PC-3 (cell line): ENCODE data around the gene MKRN2. TPM values are rescaled to one million over a fixed set of nuclear protein-coding genes. Genes with fewer than 3 reads are reported as not detected.

Experiments used
- ATAC-seq: fragments of 200-7000 bp; cut with Tn5 transposase; 2 replicates; pipeline ENCODE4 v1.9.1; 2020; ENCODE audit warnings: mild to moderate bottlenecking, moderate library complexity
- BruUV-seq: library from RNA; stranded (reverse); fragments of 400-500 nt; replicated peaks from 2 replicates; lab custom pipeline; 2021; lab: Mats Ljungman, UMichigan
- CTCF ChIA-PET: fragments of 300-600 bp; sonication (Branson Sonifier 250); formaldehyde crosslinking; loops from one replicate; lab custom pipeline; 2022; ENCODE audit warnings: antibody characterized with exemption; lab: Charles Lee
- POLR2A ChIA-PET: fragments of 300-600 bp; sonication (Branson Sonifier 250); formaldehyde crosslinking; loops from one replicate; lab custom pipeline; 2022; ENCODE audit warnings: antibody characterized with exemption; ENCODE audit not compliant: unreplicated experiment; lab: Charles Lee
- DNase-seq: peaks from one replicate; pipeline ENCODE4 v3.0.0-alpha.2; 2015
- H2AFZ ChIP-seq: fragments of 300-600 bp; sonication (generic); 2 replicates; pipeline ENCODE4 v1.6.0; 2016; ENCODE audit warnings: antibody characterized with exemption, low read length
- H3F3A ChIP-seq: fragments of 300-600 bp; sonication (generic); one replicate; pipeline ENCODE4 v1.6.0; 2017; ENCODE audit warnings: antibody characterized with exemption, low read length, control low read depth, mild to moderate bottlenecking; ENCODE audit not compliant: unreplicated experiment
- H3K27ac ChIP-seq: fragments of 300-600 bp; sonication (generic); 2 replicates; pipeline ENCODE4 v1.5.1; 2016; ENCODE audit warnings: mild to moderate bottlenecking, low read length
- H3K27me3 ChIP-seq: fragments of 300-600 bp; sonication (generic); 2 replicates; pipeline ENCODE4 v1.6.1; 2016; ENCODE audit warnings: low read length, mixed read lengths
- H3K36me3 ChIP-seq: fragments of 300-600 bp; sonication (generic); 2 replicates; pipeline ENCODE4 v1.6.1; 2016; ENCODE audit warnings: low read depth, mixed run types, low read length, mixed read lengths
- H3K4me1 ChIP-seq: fragments of 300-600 bp; sonication (generic); 2 replicates; pipeline ENCODE4 v1.5.1; 2016; ENCODE audit warnings: low read length; ENCODE audit not compliant: insufficient read depth
- H3K4me2 ChIP-seq: fragments of 300-600 bp; sonication (generic); 2 replicates; pipeline ENCODE4 v1.6.0; 2016; ENCODE audit warnings: low read length
- H3K4me3 ChIP-seq: fragments of 300-600 bp; sonication (generic); 2 replicates; pipeline ENCODE4 v1.5.1; 2016; ENCODE audit warnings: mild to moderate bottlenecking, low read length, mixed read lengths
- H3K79me2 ChIP-seq: fragments of 300-600 bp; sonication (generic); 2 replicates; pipeline ENCODE4 v1.6.1; 2017; ENCODE audit warnings: low read length, mixed read lengths
- H3K9ac ChIP-seq: fragments of 300-600 bp; sonication (generic); 2 replicates; pipeline ENCODE4 v1.6.0; 2016; ENCODE audit warnings: mild to moderate bottlenecking, low read length
- H3K9me2 ChIP-seq: fragments of 300-600 bp; sonication (generic); replicated peaks from 2 replicates; pipeline ENCODE4 v1.6.1; 2016; ENCODE audit warnings: mixed run types, low read length, mixed read lengths
- H3K9me3 ChIP-seq: fragments of 300-600 bp; sonication (generic); 2 replicates; pipeline ENCODE4 v1.6.1; 2016; ENCODE audit warnings: low read length, mixed read lengths
- H4K20me1 ChIP-seq: fragments of 300-600 bp; sonication (generic); 2 replicates; pipeline ENCODE4 v1.6.1; 2016; ENCODE audit warnings: low read length, mixed read lengths
- EZH2 ChIP-seq: fragments of 300-600 bp; sonication (generic); IDR thresholded peaks from one replicate; pipeline ENCODE4 v1.6.1; 2017; ENCODE audit warnings: antibody characterized with exemption, mild to moderate bottlenecking, low read length; ENCODE audit not compliant: unreplicated experiment
- EZH2phosphoT487 ChIP-seq: fragments of 300-600 bp; sonication (generic); IDR thresholded peaks from 2 replicates; pipeline ENCODE4 v1.6.1; 2018; ENCODE audit warnings: mild to moderate bottlenecking, antibody characterized with exemption, low read length, borderline replicate concordance
- intact Hi-C: fragments of 100-400 bp; cut with micrococcal nuclease; formaldehyde crosslinking; loops from 2 replicates; pipeline ENCODE4 v1.9.0; 2023
- total RNA-seq: library from RNA; depleted of rRNA; stranded (reverse); fragments of >200 nt; gene quantifications from 2 replicates; pipeline ENCODE4 v1.2.3, GENCODE V29; 2014
- TF ChIP-seq, protein P1 (sequence below): fragments of 300-600 bp; sonication (generic); conservative IDR thresholded peaks from 2 replicates; pipeline ENCODE4 v1.5.1; 2017; ENCODE audit warnings: antibody characterized with exemption, low read depth, mild to moderate bottlenecking, low read length

MKRN2 gene
- total RNA-seq, 1 experiment from 2014 or later = 45.8 TPM

DNA sequence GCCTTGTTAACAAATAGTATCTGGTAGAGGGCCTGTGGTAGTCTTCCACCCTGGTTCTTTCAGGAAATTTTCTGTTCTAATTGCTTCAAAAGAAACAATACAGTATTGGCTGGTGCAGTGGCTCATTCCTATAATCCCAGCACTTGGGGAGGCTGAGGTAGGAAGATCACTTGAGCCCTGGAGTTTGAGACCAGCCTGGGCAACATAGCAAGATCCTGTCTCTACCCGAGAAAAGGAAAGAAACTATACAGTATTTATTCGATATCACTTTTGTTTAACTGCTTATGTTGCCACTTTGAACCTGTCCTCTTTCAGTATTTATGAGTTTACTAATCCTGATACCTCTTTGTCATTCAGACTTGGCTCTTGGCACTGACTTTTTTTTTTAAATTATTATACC, 4.5 kb downstream of the MKRN2 start:
- Histone ChIP-seq H3K79me2 (peaks cover 94% of the 10 kb centered on the region), H3K4me2 (no peak overlapping the region), H4K20me1 (peaks cover 50% of the 10 kb centered on the region), H3K27me3 (no peaks in the 10 kb centered on the region), H3K9me3 (peaks cover 4% of the 10 kb centered on the region; the same call in 1 of the 2 replicates), H3K27ac (no peak overlapping the region), H3K9me2 (no peaks in the 10 kb centered on the region), H3F3A (no peaks in the 10 kb centered on the region), H3K4me1 (peaks cover 16% of the 10 kb centered on the region), H3K4me3 (no peak overlapping the region), H3K9ac (no peak overlapping the region), H2AFZ (no peak overlapping the region), H3K36me3 (peaks cover 7% of the 10 kb centered on the region; the same call in 1 of the 2 replicates)
- intact Hi-C loops = no loop called here
- DNase-seq (no peak), ATAC-seq (no peak)
- TF ChIP-seq EZH2 (no peak), EZH2phosphoT487 (no peak)
- no TSS peak for BruUV-seq
- ChIA-PET POLR2A (no interaction called here), CTCF (no interaction called here)

- Histone ChIP-seq H3K4me1 (peaks cover 16% of the 10 kb centered on the region), H2AFZ (no peak overlapping the region), H3K9me3 (peaks cover 4% of the 10 kb centered on the region; the same call in 1 of the 2 replicates), H3K27ac (no peak overlapping the region), H3K4me2 (no peak overlapping the region), H3K36me3 (peaks cover 7% of the 10 kb centered on the region; the same call in 1 of the 2 replicates), H3K4me3 (no peak overlapping the region), H3F3A (no peaks in the 10 kb centered on the region), H3K9me2 (no peaks in the 10 kb centered on the region), H4K20me1 (peaks cover 49% of the 10 kb centered on the region), H3K79me2 (peaks cover 99% of the 10 kb centered on the region), H3K9ac (no peak overlapping the region), H3K27me3 (no peaks in the 10 kb centered on the region)
- no peak for TF ChIP-seq EZH2phosphoT487
- TF ChIP-seq EZH2 = no peak
- TF ChIP-seq, protein P1, sequence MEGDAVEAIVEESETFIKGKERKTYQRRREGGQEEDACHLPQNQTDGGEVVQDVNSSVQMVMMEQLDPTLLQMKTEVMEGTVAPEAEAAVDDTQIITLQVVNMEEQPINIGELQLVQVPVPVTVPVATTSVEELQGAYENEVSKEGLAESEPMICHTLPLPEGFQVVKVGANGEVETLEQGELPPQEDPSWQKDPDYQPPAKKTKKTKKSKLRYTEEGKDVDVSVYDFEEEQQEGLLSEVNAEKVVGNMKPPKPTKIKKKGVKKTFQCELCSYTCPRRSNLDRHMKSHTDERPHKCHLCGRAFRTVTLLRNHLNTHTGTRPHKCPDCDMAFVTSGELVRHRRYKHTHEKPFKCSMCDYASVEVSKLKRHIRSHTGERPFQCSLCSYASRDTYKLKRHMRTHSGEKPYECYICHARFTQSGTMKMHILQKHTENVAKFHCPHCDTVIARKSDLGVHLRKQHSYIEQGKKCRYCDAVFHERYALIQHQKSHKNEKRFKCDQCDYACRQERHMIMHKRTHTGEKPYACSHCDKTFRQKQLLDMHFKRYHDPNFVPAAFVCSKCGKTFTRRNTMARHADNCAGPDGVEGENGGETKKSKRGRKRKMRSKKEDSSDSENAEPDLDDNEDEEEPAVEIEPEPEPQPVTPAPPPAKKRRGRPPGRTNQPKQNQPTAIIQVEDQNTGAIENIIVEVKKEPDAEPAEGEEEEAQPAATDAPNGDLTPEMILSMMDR = no peak
- ChIA-PET POLR2A (interaction anchor here (0.7 kb wide), 1 partner anchor 10 kb away, joined by 3 read pairs; no protein-coding TSS in a partner anchor), CTCF (interaction anchor here (0.7 to 1.5 kb wide), 2 partner anchors 16 to 17 kb away, joined by 5 to 6 read pairs; partner anchors contain the start of gene MKRN2OS)
- no peak for DNase-seq
- intact Hi-C loops = no loop called here
- BruUV-seq = no TSS peak
- ATAC-seq = no peak
Observed at GRCh38 chr3:12562451-12562850, 5.6 kb downstream of the MKRN2 start.

DNA sequence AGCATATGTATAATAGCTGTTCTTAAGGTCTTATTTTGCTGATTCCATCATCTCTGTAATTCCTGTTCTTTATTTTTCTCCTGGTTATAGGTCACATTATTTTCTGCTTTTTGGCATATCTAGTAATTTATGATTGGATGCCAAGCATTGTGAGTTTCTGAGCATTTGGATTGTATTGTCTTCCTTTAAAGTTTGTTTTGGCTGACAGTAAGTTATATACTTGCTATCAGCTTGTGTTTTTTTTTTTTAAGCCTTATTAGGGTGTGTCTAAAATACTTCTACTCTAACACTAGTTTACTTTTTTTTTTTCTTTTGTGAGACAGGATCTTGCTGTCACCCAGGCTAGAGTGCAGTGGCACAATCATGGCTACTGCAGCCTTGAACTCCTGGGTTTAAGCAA, 10.1 kb downstream of the MKRN2 start:
- Histone ChIP-seq H3K4me1 (no peaks in the 10 kb centered on the region), H3K4me3 (no peak overlapping the region), H3K27me3 (no peaks in the 10 kb centered on the region), H2AFZ (no peak overlapping the region), H3K36me3 (peaks cover 34% of the 10 kb centered on the region), H3F3A (no peaks in the 10 kb centered on the region), H3K4me2 (no peak overlapping the region), H3K9me3 (peaks cover 4% of the 10 kb centered on the region; the same call in 1 of the 2 replicates), H3K27ac (no peak overlapping the region), H3K9me2 (no peaks in the 10 kb centered on the region), H4K20me1 (peaks cover 16% of the 10 kb centered on the region; the same call in 1 of the 2 replicates), H3K9ac (no peak overlapping the region), H3K79me2 (peaks cover 70% of the 10 kb centered on the region)
- intact Hi-C loops = no loop called here
- TF ChIP-seq, protein P1 = no peak
- TF ChIP-seq EZH2 = no peak
- DNase-seq = no peak
- CTCF ChIA-PET = no interaction called here
- POLR2A ChIA-PET = no interaction called here
- BruUV-seq = no TSS peak
- ATAC-seq = no peak
